GM20000 (cell line): ENCODE data around the gene CYP4F3.

Experiments
- DNase-seq: peaks from one replicate; pipeline ENCODE4 v3.0.0; 2012; ENCODE audit warnings: low spot score
- TF ChIP-seq, protein P1 (sequence below): IDR thresholded peaks from 2 replicates; pipeline ENCODE4 v1.5.1; 2012; ENCODE audit warnings: mild to moderate bottlenecking, control low read depth; ENCODE audit errors: extremely low read depth, missing control alignments

CYP4F3 gene

DNA sequence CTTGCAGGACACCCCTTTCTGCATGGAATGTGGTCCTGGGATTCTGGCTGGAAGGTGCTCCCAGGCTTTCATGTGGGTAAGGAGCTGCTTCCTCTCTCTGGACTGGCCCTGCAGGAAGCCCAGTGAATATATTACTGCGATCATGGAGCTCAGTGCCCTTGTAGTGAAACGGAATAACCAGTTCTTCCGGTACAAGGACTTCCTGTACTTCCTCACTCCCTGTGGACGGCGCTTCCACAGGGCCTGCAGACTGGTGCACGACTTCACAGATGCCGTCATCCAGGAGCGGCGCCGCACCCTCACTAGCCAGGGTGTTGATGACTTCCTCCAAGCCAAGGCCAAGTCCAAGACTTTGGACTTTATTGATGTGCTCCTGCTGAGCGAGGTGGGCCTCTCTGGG, 17.7 kb upstream of the CYP4F3 start:
- TF ChIP-seq, protein P1, sequence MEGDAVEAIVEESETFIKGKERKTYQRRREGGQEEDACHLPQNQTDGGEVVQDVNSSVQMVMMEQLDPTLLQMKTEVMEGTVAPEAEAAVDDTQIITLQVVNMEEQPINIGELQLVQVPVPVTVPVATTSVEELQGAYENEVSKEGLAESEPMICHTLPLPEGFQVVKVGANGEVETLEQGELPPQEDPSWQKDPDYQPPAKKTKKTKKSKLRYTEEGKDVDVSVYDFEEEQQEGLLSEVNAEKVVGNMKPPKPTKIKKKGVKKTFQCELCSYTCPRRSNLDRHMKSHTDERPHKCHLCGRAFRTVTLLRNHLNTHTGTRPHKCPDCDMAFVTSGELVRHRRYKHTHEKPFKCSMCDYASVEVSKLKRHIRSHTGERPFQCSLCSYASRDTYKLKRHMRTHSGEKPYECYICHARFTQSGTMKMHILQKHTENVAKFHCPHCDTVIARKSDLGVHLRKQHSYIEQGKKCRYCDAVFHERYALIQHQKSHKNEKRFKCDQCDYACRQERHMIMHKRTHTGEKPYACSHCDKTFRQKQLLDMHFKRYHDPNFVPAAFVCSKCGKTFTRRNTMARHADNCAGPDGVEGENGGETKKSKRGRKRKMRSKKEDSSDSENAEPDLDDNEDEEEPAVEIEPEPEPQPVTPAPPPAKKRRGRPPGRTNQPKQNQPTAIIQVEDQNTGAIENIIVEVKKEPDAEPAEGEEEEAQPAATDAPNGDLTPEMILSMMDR, result no peak
- DNase-seq, result no peak

DNA sequence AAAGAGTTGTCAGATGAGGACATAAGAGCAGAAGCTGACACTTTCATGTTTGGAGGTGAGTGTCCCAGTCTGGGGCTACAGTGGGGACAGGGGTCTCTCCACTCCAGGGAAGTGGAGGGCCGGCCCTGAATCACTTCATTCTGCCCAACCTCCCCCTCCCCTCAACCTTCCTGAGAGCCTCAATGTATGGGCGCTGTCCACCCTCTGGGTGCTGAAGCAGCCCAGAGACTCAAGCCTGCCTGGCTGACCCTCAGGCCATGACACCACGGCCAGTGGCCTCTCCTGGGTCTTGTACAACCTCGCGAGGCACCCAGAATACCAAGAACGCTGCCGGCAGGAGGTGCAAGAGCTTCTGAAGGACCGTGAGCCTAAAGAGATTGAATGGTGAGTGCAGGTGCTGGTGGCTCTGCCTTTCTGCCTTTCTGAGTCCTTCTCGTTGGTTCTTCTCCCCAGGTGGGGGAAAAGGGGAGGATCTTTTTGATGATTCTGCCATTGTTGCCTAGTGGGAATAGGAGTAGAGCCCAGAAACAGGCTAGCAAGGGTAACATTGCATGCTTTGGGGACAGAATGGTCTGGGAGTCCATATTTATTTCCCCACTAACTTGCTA, 16.9 kb upstream of the CYP4F3 start:
- TF ChIP-seq, protein P1, result no peak
- DNase-seq, result no peak

DNA sequence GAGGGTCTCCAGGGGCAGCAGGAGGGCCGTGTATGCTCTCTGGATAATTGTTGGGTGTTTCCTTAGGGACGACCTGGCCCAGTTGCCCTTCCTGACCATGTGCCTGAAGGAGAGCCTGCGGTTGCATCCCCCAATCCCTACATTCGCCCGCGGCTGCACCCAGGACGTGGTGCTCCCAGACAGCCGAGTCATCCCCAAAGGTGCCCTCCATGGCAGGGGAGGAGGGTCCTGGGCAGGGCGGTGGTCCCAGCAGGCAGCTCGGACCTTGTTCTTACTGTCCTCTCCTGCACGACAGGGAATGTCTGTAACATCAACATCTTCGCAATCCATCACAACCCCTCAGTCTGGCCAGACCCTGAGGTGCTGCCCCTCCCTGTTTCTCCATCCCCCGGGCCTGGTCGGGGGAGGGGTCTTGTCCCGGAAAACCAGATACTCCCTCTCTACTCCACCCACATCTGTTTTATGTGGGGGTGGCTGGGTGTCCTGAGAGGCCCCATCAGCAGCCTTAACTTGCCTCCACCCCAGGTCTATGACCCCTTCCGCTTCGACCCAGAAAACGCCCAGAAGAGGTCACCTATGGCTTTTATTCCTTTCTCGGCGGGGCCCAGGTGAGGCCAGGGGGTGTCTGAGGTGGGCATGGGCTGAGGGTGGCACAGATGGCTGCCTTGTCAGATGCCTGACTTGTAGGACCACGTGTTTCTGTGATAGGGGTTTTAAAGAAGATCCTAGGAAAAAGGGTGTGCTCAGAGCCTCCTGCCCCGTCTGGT, 12.3 kb upstream of the CYP4F3 start:
- TF ChIP-seq, protein P1, result no peak

DNA sequence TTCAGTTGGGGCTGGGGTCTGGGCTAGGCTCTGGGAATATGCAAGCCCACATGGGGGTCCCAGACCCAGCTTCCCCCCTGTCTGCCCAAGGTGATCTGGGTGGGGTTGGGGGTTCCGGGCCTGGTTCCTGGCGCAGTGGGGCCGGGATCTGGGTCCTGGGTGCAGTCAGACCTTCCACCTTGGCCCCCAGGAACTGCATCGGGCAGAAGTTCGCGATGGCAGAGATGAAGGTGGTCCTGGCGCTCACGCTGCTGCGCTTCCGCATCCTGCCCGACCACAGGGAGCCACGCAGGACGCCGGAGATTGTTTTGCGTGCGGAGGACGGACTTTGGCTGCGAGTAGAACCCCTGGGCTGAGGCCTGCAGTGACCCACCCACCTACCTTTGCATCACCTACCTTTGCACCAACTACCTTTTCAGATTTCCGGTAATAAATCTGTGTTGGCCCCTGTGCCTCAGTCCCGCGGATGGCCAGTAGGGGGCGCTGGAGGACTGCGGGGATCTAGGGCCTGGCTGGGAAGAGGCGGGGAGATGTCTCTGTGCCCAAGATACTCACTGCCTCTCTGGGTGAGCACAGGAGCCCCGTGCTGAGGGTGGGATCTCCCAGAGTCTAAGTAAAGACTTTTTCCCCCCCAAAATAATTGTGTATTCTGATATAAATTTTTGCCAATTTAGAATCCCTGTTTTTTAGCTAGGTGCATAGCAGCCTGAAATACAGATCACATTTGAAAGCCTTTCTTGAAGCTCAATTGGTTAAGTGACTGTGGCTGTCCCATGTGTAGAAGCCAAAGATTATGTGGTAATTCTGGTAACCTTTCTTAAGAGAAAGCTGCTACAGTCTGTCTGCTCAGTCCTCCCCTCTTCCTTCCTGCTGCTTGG, 11.5 kb upstream of the CYP4F3 start:
- TF ChIP-seq, protein P1, result peak; percentile 77
- DNase-seq, result peak; percentile 86

More for the DNA sequence above, 12.3 kb upstream of the CYP4F3 start:
- no peak for DNase-seq

DNA sequence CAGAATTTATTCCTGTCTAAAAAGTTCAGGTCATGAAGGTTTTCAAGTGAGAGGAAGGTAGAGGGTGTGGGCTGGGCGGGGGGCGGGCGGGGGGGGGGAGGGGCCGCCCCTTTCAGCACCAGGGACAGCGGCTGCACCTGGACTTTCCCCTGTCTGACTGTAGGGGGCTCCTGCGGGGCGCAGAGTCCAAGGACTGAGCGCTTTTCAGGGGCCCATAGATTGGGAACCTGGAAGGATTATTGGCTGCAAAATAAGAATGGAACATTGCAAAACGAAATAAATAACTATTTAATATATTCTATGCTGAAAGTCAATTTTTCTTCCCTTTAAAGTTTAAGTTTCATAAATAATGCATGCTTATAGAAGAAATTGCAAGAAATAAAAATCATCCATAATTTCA, 8.9 kb upstream of the CYP4F3 start:
- no peak for DNase-seq
- TF ChIP-seq, protein P1, result no peak

DNA sequence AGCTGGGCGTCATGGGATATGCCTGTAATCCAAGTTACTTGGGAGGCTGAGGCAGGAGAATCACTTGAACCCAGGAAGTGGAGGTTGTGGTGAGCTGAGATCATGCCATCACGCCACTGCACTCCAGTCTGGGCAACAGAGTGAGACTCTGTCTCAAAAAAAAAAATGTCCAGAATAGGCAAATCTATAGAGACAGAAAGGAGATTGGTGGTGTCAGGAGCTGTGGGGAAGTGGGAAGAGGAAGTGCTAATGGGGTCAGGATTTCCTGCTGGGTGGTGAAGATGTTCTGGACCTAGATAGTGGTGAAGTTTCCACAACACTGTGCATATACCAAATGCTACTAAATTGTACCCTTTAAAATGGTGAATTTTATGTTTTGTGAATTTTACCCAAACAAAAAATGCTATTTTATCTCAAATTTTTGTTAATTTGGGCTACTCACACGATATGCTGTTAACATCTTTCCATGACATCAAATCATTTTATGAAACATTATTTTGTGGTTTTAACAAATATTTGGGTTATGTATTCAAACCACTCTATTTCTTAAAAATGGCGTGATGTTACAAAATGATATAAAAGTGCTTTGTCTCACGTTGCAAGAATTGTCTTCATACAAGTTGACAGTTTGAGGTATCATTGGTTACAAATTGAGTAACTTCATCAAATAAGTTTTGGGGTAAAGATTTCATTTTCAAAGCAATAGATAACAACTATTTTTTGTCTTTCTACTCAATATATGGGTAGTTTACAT, 7.4 kb upstream of the CYP4F3 start:
- no peak for DNase-seq
- TF ChIP-seq, protein P1, result no peak
